Panc1 (cell line): Measurements from ENCODE around the gene QKI. TPM values are rescaled to one million over a fixed set of nuclear protein-coding genes. Genes with fewer than 3 reads are reported as not detected.

Source experiments
- ATAC-seq: fragments of 200-7000 bp; cut with Tn5 transposase; 2 replicates; pipeline ENCODE4 v1.9.1; 2020; ENCODE audit warnings: mild to moderate bottlenecking, moderate library complexity
- BruUV-seq: library from RNA; stranded (reverse); fragments of 400-500 nt; replicated peaks from 2 replicates; lab custom pipeline; 2021; lab: Mats Ljungman, UMichigan
- CTCF ChIA-PET: fragments of 300-600 bp; sonication (Branson Sonifier 250); formaldehyde crosslinking; loops from one replicate; lab custom pipeline; 2022; ENCODE audit warnings: antibody characterized with exemption; lab: Charles Lee
- POLR2A ChIA-PET: fragments of 300-600 bp; sonication (Branson Sonifier 250); formaldehyde crosslinking; loops from one replicate; lab custom pipeline; 2022; ENCODE audit warnings: antibody characterized with exemption; lab: Charles Lee
- DNase-seq: peaks from one replicate; pipeline ENCODE4 v3.0.0-alpha.2; 2010; ENCODE audit warnings: low read depth, low spot score
- H3K27ac ChIP-seq: 2 replicates; pipeline ENCODE4 v1.5.1; 2011; ENCODE audit warnings: mild to moderate bottlenecking, low read length, inconsistent platforms
- H3K27me3 ChIP-seq: fragments of 200-500 bp; sonication (Bioruptor generic); 2 replicates; pipeline ENCODE4 v1.6.0; 2014; ENCODE audit warnings: low read length, inconsistent platforms; ENCODE audit not compliant: control insufficient read depth, insufficient read depth
- H3K36me3 ChIP-seq: fragments of 200-500 bp; sonication (Bioruptor generic); 2 replicates; pipeline ENCODE4 v1.5.1; 2014; ENCODE audit warnings: inconsistent platforms, mild to moderate bottlenecking, low read length, moderate library complexity; ENCODE audit not compliant: control insufficient read depth, insufficient read depth
- H3K4me1 ChIP-seq: 2 replicates; pipeline ENCODE4 v1.5.1; 2011; ENCODE audit warnings: inconsistent platforms, mild to moderate bottlenecking, low read length, moderate library complexity; ENCODE audit not compliant: control insufficient read depth, insufficient read depth
- H3K4me3 ChIP-seq, 2 experiments: 2 replicates each; pipeline ENCODE4 v1.5.1; 2011 to 2012; ENCODE audit warnings: low read depth in 2 of 2, low read length in 2 of 2, mild to moderate bottlenecking in 2 of 2, inconsistent platforms in 1 of 2, moderate library complexity in 1 of 2
- H3K9me3 ChIP-seq: fragments of 200-500 bp; sonication (Bioruptor generic); 2 replicates; pipeline ENCODE4 v1.5.1; 2014; ENCODE audit warnings: low read depth, mild to moderate bottlenecking, inconsistent platforms, low read length, moderate library complexity; ENCODE audit not compliant: control insufficient read depth, insufficient read depth
- CTCF ChIP-seq: fragments of 450-650 bp; IDR thresholded peaks from 2 replicates; pipeline ENCODE4 v1.5.1; 2017; ENCODE audit warnings: mild to moderate bottlenecking
- POLR2AphosphoS5 ChIP-seq: IDR thresholded peaks from 2 replicates; pipeline ENCODE4 v1.6.1; 2012; ENCODE audit warnings: mild to moderate bottlenecking, low read depth, low read length, moderate library complexity
- REST ChIP-seq, 2 experiments: IDR thresholded peaks; 2 replicates each; pipeline ENCODE4 v1.6.1; 2011 to 2012; ENCODE audit warnings: low read depth in 2 of 2, control low read depth in 1 of 2, low read length in 1 of 2, mild to moderate bottlenecking in 1 of 2, moderate library complexity in 1 of 2; ENCODE audit not compliant: insufficient read depth in 1 of 2
- SIN3A ChIP-seq: IDR thresholded peaks from 2 replicates; pipeline ENCODE4 v1.6.1; 2012; ENCODE audit warnings: low read depth, mild to moderate bottlenecking, low read length, moderate library complexity, borderline replicate concordance; ENCODE audit not compliant: insufficient read depth
- TCF7L2 ChIP-seq: IDR thresholded peaks from 2 replicates; pipeline ENCODE4 v1.6.1; 2011; ENCODE audit warnings: mild to moderate bottlenecking, low read depth, low read length, inconsistent platforms
- in situ Hi-C: cut with HindIII; loops from 2 replicates; pipeline ENCODE4 v1.10.0; 2016; ENCODE audit warnings: low sequenced_read_pairs, low pct_unique_long_range_greater_than_20kb
- intact Hi-C: fragments of 100-400 bp; cut with micrococcal nuclease; formaldehyde crosslinking; loops from one replicate; pipeline ENCODE4 v1.10.0; 2022; ENCODE audit not compliant: unreplicated experiment
- total RNA-seq: library from RNA; stranded (reverse); gene quantifications from one replicate; pipeline ENCODE4 v1.2.1, GENCODE V29; 2021; ENCODE audit not compliant: unreplicated experiment

Gene QKI
- total RNA-seq, 1 experiment from 2014 or later: 176 TPM

- in situ Hi-C loops: no loop called here
- Histone ChIP-seq H3K4me1 (peaks cover 2% of the 10 kb centered on the region; the same call in 1 of the 2 replicates), H3K4me3 (no peak overlapping the region), H3K27me3 (no peaks in the 10 kb centered on the region), H3K27ac (no peak overlapping the region), H3K9me3 (no peaks in the 10 kb centered on the region), H3K36me3 (peaks cover 16% of the 10 kb centered on the region)
- CTCF ChIA-PET: no interaction called here
- BruUV-seq: no TSS peak
- intact Hi-C loops: no loop called here
- POLR2A ChIA-PET: interaction anchor here (0.5 to 0.6 kb wide), 3 partner anchors 27 to 1649 kb away, joined by 3 to 6 read pairs (median 4); no protein-coding TSS in a partner anchor
- DNase-seq (no peak), ATAC-seq (no peak)
- no peak for TF ChIP-seq CTCF
Observed at GRCh38 chr6:163570579-163571231, 156.2 kb downstream of the QKI start.

- DNase-seq: no peak
- Histone ChIP-seq H3K27me3 (no peaks in the 10 kb centered on the region), H3K27ac (no peak overlapping the region), H3K4me3 (no peak overlapping the region), H3K9me3 (no peaks in the 10 kb centered on the region), H3K36me3 (peaks cover 12% of the 10 kb centered on the region), H3K4me1 (peaks cover 2% of the 10 kb centered on the region; the same call in 1 of the 2 replicates)
- no TSS peak for BruUV-seq
- intact Hi-C loops: no loop called here
- ATAC-seq: no peak
- ChIA-PET POLR2A (no interaction called here), CTCF (no interaction called here)
- in situ Hi-C loops: no loop called here
- TF ChIP-seq POLR2AphosphoS5 (no peak), REST (IDR thresholded peaks at IDR 0.05; ENCODE audit: insufficient read depth in 1 of 2, low read depth in 2 of 2, low read length in 1 of 2) (no peak), CTCF (no peak), SIN3A (no peak), TCF7L2 (no peak)
Observed at GRCh38 chr6:163571730-163572129, 157.2 kb downstream of the QKI start.
